Sigmoid colon (tissue), 7 donors: ENCODE measurements around the gene MGMT. TPM values are rescaled to one million over a fixed set of nuclear protein-coding genes. Genes with fewer than 3 reads are reported as not detected.

Source experiments
- DNase-seq: peaks from one replicate; pipeline ENCODE4 v3.0.0-alpha.2; 2019
- H3K27ac ChIP-seq, 4 donors: fragments of 200-600 bp; sonication (generic); one replicate each; pipeline ENCODE4 v1.5.1; 2016 to 2019; ENCODE audit warnings: mild to moderate bottlenecking in 1 of 4
- H3K27me3 ChIP-seq, 3 donors: fragments of 200-600 bp; sonication (generic); one replicate each; pipeline ENCODE4 v1.5.1; 2019; ENCODE audit warnings: mild to moderate bottlenecking in 1 of 3
- H3K36me3 ChIP-seq, 4 donors: fragments of 200-600 bp; sonication (generic); one replicate each; pipeline ENCODE4 v1.5.1; 2016 to 2019
- H3K4me1 ChIP-seq, 4 donors: fragments of 200-600 bp; sonication (generic); one replicate each; pipeline ENCODE4 v1.5.1; 2017 to 2019
- H3K4me3 ChIP-seq, 4 donors: fragments of 200-600 bp; sonication (generic); one replicate each; pipeline ENCODE4 v1.5.1; 2017 to 2019; ENCODE audit warnings: mild to moderate bottlenecking in 2 of 4, moderate library complexity in 1 of 4
- H3K9me3 ChIP-seq, 4 donors: fragments of 200-600 bp in 3 of 4; sonication (generic) in 3 of 4; one replicate each; pipeline versions ENCODE4 v1.5.1 to v1.6.1; 2013 to 2019
- CTCF ChIP-seq, 4 experiments: fragments of 450-650 bp in 3 of 4; fragments of 200-600 bp in 1 of 4; IDR thresholded peaks; one replicate each; pipeline ENCODE4 v1.5.1; 2016 to 2019; ENCODE audit warnings: antibody characterized with exemption in 4 of 4, mild to moderate bottlenecking in 3 of 4, moderate library complexity in 2 of 4
- EP300 ChIP-seq, 4 donors: sonication (generic); formaldehyde crosslinking; IDR thresholded peaks; one replicate each; pipeline ENCODE4 v1.6.1; 2017; ENCODE audit warnings: antibody characterized with exemption in 4 of 4
- POLR2A ChIP-seq, 2 donors: fragments of 450-650 bp; IDR thresholded peaks; one replicate each; pipeline ENCODE4 v1.6.1; 2016; ENCODE audit warnings: antibody characterized with exemption in 2 of 2, mild to moderate bottlenecking in 2 of 2, moderate library complexity in 2 of 2
- POLR2AphosphoS5 ChIP-seq, 4 donors: sonication (generic); formaldehyde crosslinking; IDR thresholded peaks; one replicate each; pipeline ENCODE4 v1.6.1; 2017; ENCODE audit warnings: antibody characterized with exemption in 4 of 4
- WGBS, 2 donors: extraction: QIAGEN DNeasy Blood & Tissue Kit; methylation state at CpG; one replicate each; pipeline ENCODE4 v1.1.7; 2013; 5-methylcytosine and 5-hydroxymethylcytosine counted together
- intact Hi-C: fragments of 100-400 bp; cut with DNase I; formaldehyde crosslinking; loops from one replicate; pipeline ENCODE4 v1.15.1; 2023
- polyA plus RNA-seq, 3 donors: library from polyadenylated mRNA; stranded (reverse); fragments of 200-250 nt; gene quantifications; one replicate each; pipeline ENCODE4 v1.2.3, GENCODE V29; 2013
- total RNA-seq, 4 donors: library from RNA; depleted of rRNA; stranded (reverse); fragments of >200 nt; gene quantifications; one replicate each; pipeline ENCODE4 v1.1.0, GENCODE V29; 2016
- donor health status: healthy with polysubstance abuse.
- donor health status: Bipolar disorder and iron deficiency.
- donor health status: healthy.

The MGMT gene
- total and polyA plus RNA-seq, 7 donors, result 7.2 to 40.3 (median 24.3) TPM

- WGBS, 2 donors, result 96 to 97% methylated on average over 8 of the region's 8 CpGs
- Histone ChIP-seq H3K4me1 (peaks cover 0 to 28% (median 7%) of the 10 kb centered on the region in 4 donors), H3K9me3 (no peaks in the 10 kb centered on the region), H3K4me3 (no peak overlapping the region), H3K27ac (no peak overlapping the region), H3K36me3 (no peaks in the 10 kb centered on the region), H3K27me3 (no peaks in the 10 kb centered on the region)
- DNase-seq, result no peak
- intact Hi-C loops, result no loop called here
- TF ChIP-seq POLR2AphosphoS5 (IDR thresholded peaks at IDR 0.05) (no peak), EP300 (IDR thresholded peaks at IDR 0.05) (no peak), CTCF (IDR thresholded peaks at IDR 0.05) (no peak), POLR2A (IDR thresholded peaks at IDR 0.05) (no peak)
These were observed 225.7 kb downstream of the MGMT start for GRCh38 chr10:129692695-129693094.

- 97% methylated on average over 11 of the region's 11 CpGs for WGBS, 2 donors
- H3K27me3 ChIP-seq, result no peaks in the 10 kb centered on the region
- TF ChIP-seq CTCF (IDR thresholded peaks at IDR 0.05) (no peak), EP300 (IDR thresholded peaks at IDR 0.05) (no peak), POLR2A (IDR thresholded peaks at IDR 0.05) (no peak), POLR2AphosphoS5 (IDR thresholded peaks at IDR 0.05) (no peak)
- no peak for DNase-seq
- intact Hi-C loops, result no loop called here
- H3K27ac ChIP-seq, result no peak overlapping the region
- H3K4me1 ChIP-seq, result peaks cover 0 to 28% (median 7%) of the 10 kb centered on the region in 4 donors
- no peak overlapping the region for H3K4me3 ChIP-seq
- H3K36me3 ChIP-seq, result no peaks in the 10 kb centered on the region
- no peaks in the 10 kb centered on the region for H3K9me3 ChIP-seq
These were observed 226.3 kb downstream of the MGMT start for GRCh38 chr10:129693382-129693781.

GRCh38 chr10:129694184-129694583 is 227.1 kb downstream of the MGMT start:
- peak overlapping the region in 2 of 4 donors; percentile 11 to 36 for H3K27ac ChIP-seq
- H3K4me1 ChIP-seq, result peaks cover 0 to 27% (median 7%) of the 10 kb centered on the region in 4 donors
- H3K4me3 ChIP-seq, result no peak overlapping the region

GRCh38 chr10:129694691-129695243 is 227.7 kb downstream of the MGMT start:
- TF ChIP-seq POLR2AphosphoS5 (IDR thresholded peaks at IDR 0.05), result peak in 2 of 4 donors; percentile 22 to 31
- no peak for TF ChIP-seq POLR2A (IDR thresholded peaks at IDR 0.05)
- Histone ChIP-seq H3K4me1 (peaks cover 0 to 22% (median 7%) of the 10 kb centered on the region in 4 donors), H3K4me3 (no peak overlapping the region), H3K27me3 (no peaks in the 10 kb centered on the region), H3K27ac (peak overlapping the region in 2 of 4 donors; percentile 11 to 36), H3K9me3 (no peaks in the 10 kb centered on the region), H3K36me3 (no peaks in the 10 kb centered on the region)
- DNase-seq, result peak; percentile 86
- 70 to 75% methylated on average over 5 of the region's 5 CpGs for WGBS, 2 donors
- intact Hi-C loops, result no loop called here

More at GRCh38 chr10:129694184-129694583, 227.1 kb downstream of the MGMT start:
- 69 to 80% methylated on average over 4 of the region's 4 CpGs for WGBS, 2 donors
- H3K9me3 ChIP-seq, result no peaks in the 10 kb centered on the region
- H3K27me3 ChIP-seq, result no peaks in the 10 kb centered on the region
- no peaks in the 10 kb centered on the region for H3K36me3 ChIP-seq
- intact Hi-C loops, result no loop called here
- TF ChIP-seq CTCF (IDR thresholded peaks at IDR 0.05) (no peak), POLR2AphosphoS5 (IDR thresholded peaks at IDR 0.05) (no peak), POLR2A (IDR thresholded peaks at IDR 0.05) (no peak), EP300 (IDR thresholded peaks at IDR 0.05) (no peak)
- DNase-seq, result no peak

GRCh38 chr10:129695671-129696070 is 228.6 kb downstream of the MGMT start:
- 89 to 92% methylated on average over 13 of the region's 13 CpGs for WGBS, 2 donors
- Histone ChIP-seq H3K36me3 (no peaks in the 10 kb centered on the region), H3K4me1 (peaks cover 0 to 15% (median 7%) of the 10 kb centered on the region in 4 donors), H3K27ac (no peak overlapping the region), H3K9me3 (no peaks in the 10 kb centered on the region), H3K27me3 (no peaks in the 10 kb centered on the region), H3K4me3 (no peak overlapping the region)
- no peak for DNase-seq
- intact Hi-C loops, result no loop called here
- TF ChIP-seq POLR2A (IDR thresholded peaks at IDR 0.05) (no peak), POLR2AphosphoS5 (IDR thresholded peaks at IDR 0.05) (no peak), EP300 (IDR thresholded peaks at IDR 0.05) (no peak)

- Histone ChIP-seq H3K4me1 (peaks cover 0 to 14% (median 7%) of the 10 kb centered on the region in 4 donors), H3K9me3 (no peaks in the 10 kb centered on the region), H3K4me3 (no peak overlapping the region), H3K36me3 (no peaks in the 10 kb centered on the region), H3K27ac (no peak overlapping the region), H3K27me3 (no peaks in the 10 kb centered on the region)
- intact Hi-C loops, result no loop called here
- 97 to 98% methylated on average over 7 of the region's 7 CpGs for WGBS, 2 donors
- no peak for TF ChIP-seq POLR2AphosphoS5 (IDR thresholded peaks at IDR 0.05)
- no peak for TF ChIP-seq POLR2A (IDR thresholded peaks at IDR 0.05)
- TF ChIP-seq EP300 (IDR thresholded peaks at IDR 0.05), result no peak
- no peak for TF ChIP-seq CTCF (IDR thresholded peaks at IDR 0.05)
- no peak for DNase-seq
These were observed 229.6 kb downstream of the MGMT start for GRCh38 chr10:129696636-129697035.
